HCT116 (cell line): Measurements from ENCODE around the gene TMA16.

ENCODE experiments used
- EGR1 ChIP-seq: IDR thresholded peaks from 2 replicates; pipeline ENCODE4 v1.6.1; 2012; ENCODE audit warnings: low read depth
- ELF1 ChIP-seq: IDR thresholded peaks from 2 replicates; pipeline ENCODE4 v1.6.1; 2012; ENCODE audit warnings: low read depth, borderline replicate concordance
- EZH2 ChIP-seq: fragments of 200-600 bp; sonication (generic); IDR thresholded peaks from 2 replicates; pipeline ENCODE4 v1.6.1; 2017; ENCODE audit warnings: antibody characterized with exemption, mixed run types
- FOSL1 ChIP-seq: IDR thresholded peaks from 2 replicates; pipeline ENCODE4 v1.6.1; 2012; ENCODE audit warnings: low read depth
- POLR2A ChIP-seq: IDR thresholded peaks from 2 replicates; pipeline ENCODE4 v1.7.0; 2011; ENCODE audit warnings: borderline replicate concordance; ENCODE audit not compliant: insufficient read depth, insufficient read length; ENCODE audit errors: extremely low read depth
- POLR2AphosphoS5 ChIP-seq: IDR thresholded peaks from 2 replicates; pipeline ENCODE4 v1.6.1; 2011; ENCODE audit warnings: mild to moderate bottlenecking, low read depth, low read length, moderate library complexity
- RAD21 ChIP-seq: IDR thresholded peaks from 2 replicates; pipeline ENCODE4 v1.6.1; 2012; ENCODE audit warnings: low read depth, mild to moderate bottlenecking
- SP1 ChIP-seq: IDR thresholded peaks from 2 replicates; pipeline ENCODE4 v1.6.1; 2012; ENCODE audit warnings: low read depth
- YY1 ChIP-seq: IDR thresholded peaks from 2 replicates; pipeline ENCODE4 v1.6.1; 2011; ENCODE audit warnings: low read length, low read depth, moderate library complexity, mild to moderate bottlenecking; ENCODE audit not compliant: insufficient replicate concordance; ENCODE audit errors: extremely low read depth
- TF ChIP-seq, protein P1 (sequence below): IDR thresholded peaks from 2 replicates; pipeline ENCODE4 v1.6.1; 2012
- TF ChIP-seq, protein P2 (sequence below), 3 experiments: fragments of 200-600 bp in 1 of 3; sonication (generic) in 1 of 3; IDR thresholded peaks in 2 of 3; conservative IDR thresholded peaks in 1 of 3; 2 replicates each; pipeline ENCODE4 v1.5.1; 2012 to 2017; ENCODE audit warnings: low read depth in 2 of 3, low read length in 2 of 3, antibody characterized with exemption in 1 of 3, borderline replicate concordance in 1 of 3, control low read depth in 1 of 3, mild to moderate bottlenecking in 1 of 3, mixed read lengths in 1 of 3, mixed run types in 1 of 3, moderate library complexity in 1 of 3; ENCODE audit not compliant: insufficient read depth in 1 of 3
- TF ChIP-seq, protein P3 (sequence below): IDR thresholded peaks from 2 replicates; pipeline ENCODE4 v1.6.1; 2012

DNA sequence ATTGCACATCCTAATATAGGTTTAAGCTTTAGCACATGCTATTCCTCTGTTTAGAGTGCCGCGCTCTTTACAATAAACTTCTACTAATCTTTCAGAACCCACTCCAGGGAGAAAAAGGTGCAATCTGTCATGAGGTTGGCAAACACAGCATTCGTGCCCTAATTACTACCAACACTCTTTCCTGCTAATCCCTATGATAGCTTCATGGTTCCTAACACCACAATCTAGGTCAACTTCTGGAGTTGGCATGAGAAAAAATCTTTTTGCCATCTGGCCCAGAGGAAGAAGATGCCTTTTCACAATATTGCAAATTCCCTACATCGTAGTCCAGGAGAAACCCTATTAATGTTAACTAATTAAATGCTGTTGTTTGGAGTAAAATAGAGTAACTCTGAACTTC, 39.6 kb downstream of the TMA16 start:
- TF ChIP-seq, protein P1, sequence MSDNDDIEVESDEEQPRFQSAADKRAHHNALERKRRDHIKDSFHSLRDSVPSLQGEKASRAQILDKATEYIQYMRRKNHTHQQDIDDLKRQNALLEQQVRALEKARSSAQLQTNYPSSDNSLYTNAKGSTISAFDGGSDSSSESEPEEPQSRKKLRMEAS, result no peak
- TF ChIP-seq, protein P2, sequence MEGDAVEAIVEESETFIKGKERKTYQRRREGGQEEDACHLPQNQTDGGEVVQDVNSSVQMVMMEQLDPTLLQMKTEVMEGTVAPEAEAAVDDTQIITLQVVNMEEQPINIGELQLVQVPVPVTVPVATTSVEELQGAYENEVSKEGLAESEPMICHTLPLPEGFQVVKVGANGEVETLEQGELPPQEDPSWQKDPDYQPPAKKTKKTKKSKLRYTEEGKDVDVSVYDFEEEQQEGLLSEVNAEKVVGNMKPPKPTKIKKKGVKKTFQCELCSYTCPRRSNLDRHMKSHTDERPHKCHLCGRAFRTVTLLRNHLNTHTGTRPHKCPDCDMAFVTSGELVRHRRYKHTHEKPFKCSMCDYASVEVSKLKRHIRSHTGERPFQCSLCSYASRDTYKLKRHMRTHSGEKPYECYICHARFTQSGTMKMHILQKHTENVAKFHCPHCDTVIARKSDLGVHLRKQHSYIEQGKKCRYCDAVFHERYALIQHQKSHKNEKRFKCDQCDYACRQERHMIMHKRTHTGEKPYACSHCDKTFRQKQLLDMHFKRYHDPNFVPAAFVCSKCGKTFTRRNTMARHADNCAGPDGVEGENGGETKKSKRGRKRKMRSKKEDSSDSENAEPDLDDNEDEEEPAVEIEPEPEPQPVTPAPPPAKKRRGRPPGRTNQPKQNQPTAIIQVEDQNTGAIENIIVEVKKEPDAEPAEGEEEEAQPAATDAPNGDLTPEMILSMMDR (IDR thresholded peaks at IDR 0.05 in 2 of 3, conservative IDR thresholded peaks at IDR 0.05 in 1 of 3; ENCODE audit: borderline replicate concordance in 1 of 3, insufficient read depth in 1 of 3, low read depth in 2 of 3, low read length in 2 of 3), result no peak
- TF ChIP-seq SP1, result no peak
- no peak for TF ChIP-seq POLR2AphosphoS5
- no peak for TF ChIP-seq EZH2
- TF ChIP-seq RAD21, result no peak
- TF ChIP-seq, protein P3, sequence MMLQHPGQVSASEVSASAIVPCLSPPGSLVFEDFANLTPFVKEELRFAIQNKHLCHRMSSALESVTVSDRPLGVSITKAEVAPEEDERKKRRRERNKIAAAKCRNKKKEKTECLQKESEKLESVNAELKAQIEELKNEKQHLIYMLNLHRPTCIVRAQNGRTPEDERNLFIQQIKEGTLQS, result no peak
- TF ChIP-seq FOSL1, result no peak
- TF ChIP-seq EGR1, result no peak
- no peak for TF ChIP-seq ELF1
- TF ChIP-seq YY1, result no peak
- TF ChIP-seq POLR2A, result no peak
